Pancreas (tissue), 10 donors: ENCODE results near the gene HOXB4. TPM values are rescaled to one million over a fixed set of nuclear protein-coding genes. Genes with fewer than 3 reads are reported as not detected.
A peak's percentile ranks its signal among the peaks of the same experiment; 100 is the strongest.

ENCODE experiments used
- ATAC-seq, 4 donors: fragments of 200-7000 bp; cut with Tn5 transposase; one replicate each; pipeline versions ENCODE4 v1.8.0 to v1.9.1; 2020; ENCODE audit warnings: mild to moderate bottlenecking in 4 of 4, moderate library complexity in 4 of 4
- DNase-seq, 6 donors: peaks; one replicate each; pipeline ENCODE4 v3.0.0-alpha.2; 2020
- FAIRE-seq: peaks from 2 replicates; lab custom pipeline; 2012; peaks lifted over from hg19 to GRCh38; lab: Jason Lieb, UNC
- H3K27ac ChIP-seq, 4 donors: fragments of 200-600 bp; sonication (generic); 1 replicate in 3 of 4; 2 replicates in 1 of 4; pipeline versions ENCODE4 v1.5.0 to v1.8.0; 2020
- H3K27me3 ChIP-seq, 4 donors: fragments of 200-600 bp; one replicate each; pipeline ENCODE4 v1.8.0; 2021
- H3K36me3 ChIP-seq, 3 donors: fragments of 200-600 bp; sonication (generic) in 1 of 3; one replicate each; pipeline versions ENCODE4 v1.5.0 to v1.8.0; 2020 to 2021
- H3K4me1 ChIP-seq, 3 donors: fragments of 200-600 bp; one replicate each; pipeline ENCODE4 v1.8.0; 2021
- H3K4me3 ChIP-seq, 4 donors: fragments of 200-600 bp; sonication (generic) in 2 of 4; one replicate each; pipeline versions ENCODE4 v1.5.0 to v1.8.0; 2020 to 2021
- H3K9me3 ChIP-seq, 4 donors: fragments of 200-600 bp; one replicate each; pipeline ENCODE4 v1.8.0; 2021
- CTCF ChIP-seq, 4 donors: fragments of 200-600 bp; sonication (generic) in 3 of 4; IDR thresholded peaks; one replicate each; pipeline versions ENCODE4 v1.5.0 to v1.8.0; 2021; ENCODE audit warnings: antibody characterized with exemption in 4 of 4
- WGBS, 2 donors: extraction: QIAGEN DNeasy Blood & Tissue Kit; methylation state at CpG; one replicate each; pipeline ENCODE4 v1.1.7; 2013; 5-methylcytosine and 5-hydroxymethylcytosine counted together
- intact Hi-C, 3 donors: fragments of 100-400 bp; cut with DNase I; formaldehyde crosslinking; loops; one replicate each; pipeline versions ENCODE4 v1.11.1 to v1.14.2; 2022
- polyA plus RNA-seq, 2 donors: library from polyadenylated mRNA; stranded (reverse); fragments of 200-250 nt; gene quantifications; one replicate each; pipeline ENCODE4 v1.2.3, GENCODE V29; 2013
- total RNA-seq, 6 donors: library from RNA; stranded (reverse); fragmentation: NEBNext Ultra II Directional in 4 of 6; extraction: Animal tissue kit (Norgen Biotek cat#: 25700) in 4 of 6; gene quantifications; one replicate each; pipeline versions ENCODE4 v1.2.1 to v1.2.4, GENCODE V29; 2021 to 2023
- donor health status: healthy with polysubstance abuse.
- donor health status: DM: no; HTN: no; CAD: no; lungs with moderate emphysema.
- donor health status: DM: no; HTN: no; CAD: no.
- donor health status: control.
- donor health status: control.
- donor health status: Bipolar disorder and iron deficiency.
- donor health status: DM: yes; HTN: yes; CAD: no.
- donor health status: DM: no; HTN: no; CAD: no.
- donor health status: DM: no; HTN: no; CAD: no.
- donor health status: DM: yes; HTN: yes; CAD: no.

Gene HOXB4
- total and polyA plus RNA-seq, 8 donors: 0.22 to 2.5 (median 0.78) TPM

DNA sequence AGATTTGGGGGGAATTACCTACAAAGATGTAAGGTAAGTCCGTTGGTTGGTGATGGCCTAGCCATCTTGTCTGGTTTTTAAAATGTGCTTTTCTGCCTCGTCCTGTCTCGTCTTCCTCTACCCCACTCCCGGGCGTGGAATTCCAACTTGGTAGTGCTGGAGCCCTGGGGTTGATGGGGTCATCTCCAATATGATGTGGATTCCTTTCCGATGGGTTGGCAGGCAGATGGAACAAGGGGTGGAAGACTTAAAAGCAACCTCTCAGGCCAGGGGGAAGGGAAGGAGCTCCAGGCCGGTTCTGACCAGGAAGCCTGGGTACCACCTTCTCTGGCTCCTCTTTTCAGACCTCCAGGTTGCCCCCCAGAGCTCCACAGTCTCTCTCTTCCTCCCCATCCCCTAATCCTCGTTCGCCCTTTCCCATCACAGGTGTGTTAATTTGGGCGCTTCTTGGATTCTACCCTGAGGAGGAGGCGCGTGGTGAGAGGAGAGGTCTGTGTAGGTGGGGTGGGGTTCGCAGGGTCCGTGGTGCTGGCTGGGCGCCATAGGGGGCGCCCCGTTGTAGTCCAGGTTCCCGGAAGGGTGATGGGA lies 28.1 kb downstream of the HOXB4 start:
- Histone ChIP-seq H3K4me3 (no peak overlapping the region), H3K4me1 (no peaks in the 10 kb centered on the region), H3K9me3 (no peaks in the 10 kb centered on the region), H3K36me3 (no peaks in the 10 kb centered on the region), H3K27me3 (peaks cover 0 to 28% (median 2%) of the 10 kb centered on the region in 4 donors), H3K27ac (no peak overlapping the region)
- no peak for TF ChIP-seq CTCF (IDR thresholded peaks at IDR 0.05)
- 47 to 59% methylated on average over 18 of the region's 18 CpGs for WGBS, 2 donors
- FAIRE-seq (no peak), ATAC-seq (no peak), DNase-seq (no peak)
- intact Hi-C loops: no loop called here

DNA sequence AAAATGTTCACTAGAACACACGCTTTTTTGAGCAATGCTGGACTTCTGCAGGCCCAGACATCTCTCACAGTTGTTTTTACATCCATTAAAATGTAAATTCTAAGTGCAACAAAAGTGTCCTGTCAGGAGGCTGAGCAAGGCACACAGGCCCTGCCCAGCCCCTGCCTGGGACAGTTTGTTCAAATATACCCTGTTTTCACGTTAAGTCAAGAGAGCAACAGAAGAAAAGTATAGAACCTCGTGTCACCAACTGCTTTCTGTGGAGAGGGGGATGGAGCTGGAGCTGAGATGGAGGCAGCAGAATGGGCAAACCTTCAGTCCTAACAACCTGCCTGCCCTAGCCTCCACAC lies 28.9 kb downstream of the HOXB4 start:
- FAIRE-seq (no peak), ATAC-seq (no peak), DNase-seq (no peak)
- no peaks in the 10 kb centered on the region for H3K9me3 ChIP-seq
- H3K36me3 ChIP-seq: no peaks in the 10 kb centered on the region
- intact Hi-C loops: no loop called here
- no peak overlapping the region for H3K27ac ChIP-seq
- peaks cover 0 to 26% (median 2%) of the 10 kb centered on the region in 4 donors for H3K27me3 ChIP-seq
- no peaks in the 10 kb centered on the region for H3K4me1 ChIP-seq
- no peak for TF ChIP-seq CTCF (IDR thresholded peaks at IDR 0.05)
- 64 to 69% methylated on average over 3 of the region's 3 CpGs for WGBS, 2 donors
- no peak overlapping the region for H3K4me3 ChIP-seq

DNA sequence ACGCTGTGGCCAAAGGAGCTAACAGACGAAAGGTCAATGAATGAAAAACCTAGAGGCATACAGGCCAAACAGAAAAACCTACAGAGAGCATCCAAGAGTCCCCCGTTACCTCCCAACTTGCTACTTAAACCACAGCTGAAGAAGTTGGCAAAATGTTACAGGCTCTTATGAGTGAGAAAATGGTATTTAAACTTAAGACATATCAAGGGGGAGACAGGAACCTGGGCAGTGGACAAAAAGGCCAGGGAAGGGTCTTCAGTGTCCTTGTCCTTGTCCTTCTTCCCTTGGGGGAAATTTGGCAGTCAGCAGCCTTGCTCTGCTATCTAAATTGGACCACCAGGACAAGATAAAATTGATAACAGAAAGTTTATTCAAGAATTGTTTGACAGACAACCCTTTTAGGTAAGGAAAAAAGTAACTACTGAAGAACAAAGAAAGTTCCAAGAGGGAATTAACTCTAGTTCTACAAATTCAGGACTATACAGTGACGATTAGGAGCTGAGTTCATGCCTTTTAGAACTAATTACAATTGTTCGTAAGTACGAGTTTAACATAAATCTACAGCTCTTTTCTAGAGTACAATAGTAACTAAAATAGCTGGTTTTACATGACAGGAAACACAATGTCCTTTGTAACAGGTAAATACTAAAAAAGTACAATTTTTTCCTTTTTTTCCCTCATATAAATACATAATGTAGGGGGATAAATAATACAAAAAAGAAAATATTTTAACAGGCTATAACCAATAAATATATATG lies 29.4 kb downstream of the HOXB4 start:
- Histone ChIP-seq H3K4me3 (no peak overlapping the region), H3K4me1 (no peaks in the 10 kb centered on the region), H3K27me3 (peaks cover 0 to 26% (median 2%) of the 10 kb centered on the region in 4 donors), H3K9me3 (no peaks in the 10 kb centered on the region), H3K27ac (peak overlapping the region in 1 of 4 donors; percentile 12), H3K36me3 (no peaks in the 10 kb centered on the region)
- FAIRE-seq (no peak), DNase-seq (no peak), ATAC-seq (no peak)
- no peak for TF ChIP-seq CTCF (IDR thresholded peaks at IDR 0.05)
- intact Hi-C loops: no loop called here
- WGBS, 2 donors: 58 to 62% methylated on average over 6 of the region's 6 CpGs

- Histone ChIP-seq H3K27me3 (peaks cover 0 to 27% (median 2%) of the 10 kb centered on the region in 4 donors), H3K4me3 (peak overlapping the region in 1 of 4 donors; percentile 7), H3K4me1 (no peaks in the 10 kb centered on the region), H3K9me3 (no peaks in the 10 kb centered on the region), H3K27ac (no peak overlapping the region), H3K36me3 (no peaks in the 10 kb centered on the region)
- no peak for DNase-seq
- ATAC-seq: no peak
- FAIRE-seq: no peak
- WGBS, 2 donors: 35 to 39% methylated on average over 24 of the region's 24 CpGs
- TF ChIP-seq CTCF (IDR thresholded peaks at IDR 0.05): no peak
- intact Hi-C loops: no loop called here
Observed at GRCh38 chr17:48547808-48548522, 30.2 kb downstream of the HOXB4 start.
